IPS DF 19.7 (cell line): ENCODE data around the gene TOE1.
"Not testable (repeated sequence)": the region's sequence is repeated elsewhere in the genome, so short reads cannot be mapped to it uniquely, and the experiment has no call there.

Experiments used
- DNase-seq: peaks from one replicate; pipeline ENCODE4 v3.0.0-alpha.2; 2013; ENCODE audit warnings: low read depth, low spot score

TOE1 gene

GRCh38 chr1:45354838-45355237 is 14.9 kb downstream of the TOE1 start:
- DNase-seq = no peak

DNA sequence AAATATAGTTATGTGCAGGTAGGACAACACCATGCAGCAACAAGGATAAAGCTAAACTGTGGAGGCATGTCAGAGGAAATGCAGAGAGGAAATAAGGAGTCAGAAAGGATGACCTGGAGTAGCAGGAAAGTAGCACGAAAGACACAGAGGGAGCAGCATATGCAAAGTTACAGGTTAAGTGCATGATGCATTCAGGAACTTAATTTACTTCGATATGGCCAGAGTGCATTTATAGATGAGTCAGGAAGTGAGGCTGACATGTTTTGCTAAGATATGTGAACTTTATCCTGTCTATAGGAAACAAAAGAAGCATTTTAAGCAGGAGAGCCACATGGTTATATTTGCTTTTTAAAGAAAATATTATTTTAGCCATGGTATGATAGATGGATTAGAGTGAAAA is 15.7 kb downstream of the TOE1 start:
- no peak for DNase-seq

DNA sequence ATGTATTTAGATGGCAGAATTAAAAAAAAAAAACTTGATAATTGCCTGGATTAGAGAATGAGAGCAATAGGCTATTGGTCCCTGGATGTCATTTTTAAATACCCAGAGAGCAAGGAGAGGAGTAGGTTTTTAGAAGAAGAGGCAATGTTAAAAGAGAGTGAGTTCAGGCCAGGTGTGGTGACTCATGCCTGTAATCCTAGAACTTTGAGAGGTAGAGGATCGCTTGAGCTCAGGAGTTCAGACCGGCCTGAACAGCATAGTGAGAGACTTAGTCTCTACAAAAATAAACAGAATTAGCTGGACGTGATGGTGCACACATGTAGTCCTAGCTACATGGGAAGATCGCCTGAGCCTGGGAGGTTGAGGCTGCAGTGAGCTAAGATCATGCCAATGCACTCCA is 16.2 kb downstream of the TOE1 start:
- DNase-seq = no peak

- DNase-seq = no peak
These were observed 20.0 kb downstream of the TOE1 start for GRCh38 chr1:45359882-45360513.

- peak; percentile 38 for DNase-seq
These were observed 21.0 kb downstream of the TOE1 start for GRCh38 chr1:45360981-45361380.

- no peak for DNase-seq
These were observed 24.3 kb downstream of the TOE1 start for GRCh38 chr1:45364294-45364693.

- no peak for DNase-seq
These were observed 25.1 kb downstream of the TOE1 start for GRCh38 chr1:45365051-45365450.

- no peak for DNase-seq
These were observed 30.6 kb downstream of the TOE1 start for GRCh38 chr1:45370575-45370974.

DNA sequence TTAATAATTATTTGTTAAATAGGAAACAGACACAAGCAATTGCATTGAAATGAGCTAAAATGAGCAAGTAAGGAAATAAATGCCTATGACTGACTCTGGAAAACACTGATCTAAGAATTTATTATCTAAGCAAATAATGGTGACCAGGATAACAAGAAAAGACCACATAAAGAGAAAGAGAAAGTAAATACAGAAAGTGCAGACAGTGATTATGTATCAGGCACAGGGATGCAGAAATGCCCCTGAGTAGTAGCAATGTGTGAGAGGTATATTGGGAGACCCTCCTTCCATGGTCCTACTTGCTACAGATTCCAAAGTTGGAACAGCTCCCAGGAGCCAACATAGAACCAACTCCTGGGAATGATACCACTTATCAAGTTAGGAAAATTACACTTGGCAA is 33.6 kb downstream of the TOE1 start:
- DNase-seq = no peak

- no peak for DNase-seq
These were observed 35.4 kb downstream of the TOE1 start for GRCh38 chr1:45375104-45376090.

DNA sequence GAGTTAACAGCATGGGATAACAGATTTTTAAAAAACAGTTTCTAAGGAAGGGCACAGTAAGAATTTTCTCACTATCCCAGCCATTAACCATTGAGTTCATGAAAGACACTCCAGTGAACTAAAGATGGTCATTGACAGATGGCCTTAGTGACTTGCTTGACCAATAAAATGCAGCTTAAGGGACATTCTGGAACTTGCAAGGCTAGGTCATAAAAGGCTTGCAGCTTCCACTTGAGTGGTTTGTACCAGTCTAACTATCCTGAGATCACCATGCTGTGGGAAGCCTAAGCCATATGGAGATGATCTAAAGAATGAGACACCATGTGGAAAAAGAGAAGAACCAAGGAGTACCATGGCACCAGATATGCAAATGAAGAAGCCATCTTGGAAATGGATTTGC is 38.2 kb downstream of the TOE1 start:
- DNase-seq = no peak

DNA sequence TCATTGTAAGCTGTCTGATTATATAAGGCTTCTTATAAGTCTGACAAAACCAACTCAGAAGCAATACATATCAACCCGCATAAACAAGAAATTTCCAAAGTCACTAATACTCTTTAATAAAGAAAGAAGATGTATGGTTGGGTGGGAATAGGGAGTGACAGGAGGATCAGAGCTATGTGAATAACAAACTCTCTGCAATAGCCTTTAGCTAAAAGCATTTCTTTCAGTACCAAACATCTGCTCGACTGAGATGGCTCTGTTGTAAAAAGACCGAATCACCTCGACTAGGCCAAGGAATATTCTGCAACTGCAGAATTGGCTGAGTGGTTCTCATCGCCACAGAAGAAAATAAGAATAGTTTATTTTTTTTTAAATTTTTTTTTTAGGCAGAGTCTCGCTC is 39.6 kb downstream of the TOE1 start:
- no peak for DNase-seq

GRCh38 chr1:45380125-45380524 is 40.2 kb downstream of the TOE1 start:
- no peak for DNase-seq

DNA sequence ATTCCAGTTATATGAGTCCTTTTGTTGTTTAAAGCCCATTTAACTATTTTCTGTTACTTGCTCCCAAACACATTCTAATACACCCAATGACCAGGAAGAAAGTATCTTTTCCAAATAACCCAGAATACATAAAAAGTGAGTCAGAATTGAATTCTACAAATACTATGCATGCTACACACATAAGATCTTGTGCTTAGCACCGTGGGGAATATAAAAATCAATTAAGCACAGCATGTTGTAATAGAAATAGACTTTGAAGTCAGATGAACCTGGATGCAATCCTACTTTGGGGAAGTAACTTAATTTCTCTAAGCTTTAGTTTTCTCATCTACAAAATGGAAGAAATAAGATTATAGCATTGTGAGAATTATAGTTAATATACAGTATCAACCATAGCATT is 40.8 kb downstream of the TOE1 start:
- DNase-seq = no peak

DNA sequence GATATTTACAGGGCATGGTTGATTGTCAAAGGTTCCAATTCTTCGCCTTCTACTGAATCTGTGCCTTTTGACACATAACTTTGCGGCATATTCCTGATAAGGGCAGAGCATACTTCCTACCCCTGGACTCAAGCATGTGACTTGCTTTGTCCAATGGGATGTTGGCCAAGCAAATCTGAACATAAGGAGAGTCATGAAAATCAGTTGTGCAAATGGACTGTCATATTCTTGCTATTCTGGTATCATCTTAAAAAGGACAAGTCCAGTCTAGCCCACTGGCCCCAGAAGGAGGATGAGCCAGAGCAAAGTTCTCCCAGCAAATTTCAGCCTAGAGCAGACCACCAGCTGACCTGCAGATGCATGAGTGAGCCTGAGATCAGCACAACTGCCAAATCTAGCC is 41.3 kb downstream of the TOE1 start:
- DNase-seq = no peak

DNA sequence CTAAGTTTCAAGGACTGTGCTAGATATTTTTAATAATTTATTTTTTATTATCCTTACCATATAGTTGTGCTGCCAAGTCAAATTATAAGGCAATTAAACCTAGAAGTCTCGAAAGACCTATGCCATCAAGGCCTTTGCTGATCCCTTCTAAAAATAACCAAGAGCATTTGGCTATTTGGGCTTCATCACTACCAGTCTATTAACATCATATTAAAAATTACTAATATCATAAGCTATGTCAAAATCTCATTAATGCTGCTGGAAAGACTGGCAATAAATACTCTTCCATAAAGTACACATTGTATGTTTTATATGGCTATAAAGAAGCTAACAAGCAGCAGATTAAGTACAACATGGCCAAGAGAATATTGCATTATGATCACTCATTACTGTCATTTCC is 43.2 kb downstream of the TOE1 start:
- no peak for DNase-seq

- DNase-seq = not testable (repeated sequence)
These were observed 44.2 kb downstream of the TOE1 start for GRCh38 chr1:45384213-45384612.

DNA sequence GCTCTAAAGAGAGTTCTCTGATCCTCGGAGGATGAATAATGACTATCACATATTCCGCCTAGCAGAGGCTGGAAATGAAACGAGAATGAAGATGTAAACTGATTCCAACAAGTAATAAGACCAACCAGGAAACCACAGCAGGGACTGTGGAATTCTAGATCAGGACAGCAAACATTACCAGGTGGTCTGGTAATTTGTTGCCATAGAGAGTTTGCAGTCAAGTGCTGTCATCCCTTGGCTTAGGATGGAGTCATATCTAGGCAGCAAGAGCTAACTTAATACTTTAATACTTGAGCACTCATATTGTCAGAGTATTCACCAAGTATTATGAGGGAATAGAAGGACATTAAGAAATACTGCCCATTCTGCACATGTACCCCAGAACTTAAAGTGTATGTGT is 45.3 kb downstream of the TOE1 start:
- DNase-seq = no peak

- no peak for DNase-seq
These were observed 46.2 kb downstream of the TOE1 start for GRCh38 chr1:45386219-45386618.
